ENCODE measurements around the gene GRAP2. TPM values are rescaled to one million over a fixed set of nuclear protein-coding genes. Genes with fewer than 3 reads are reported as not detected.

Gene GRAP2
- total RNA-seq, 1 experiment from 2014 or later: 0.42 TPM

DNA sequence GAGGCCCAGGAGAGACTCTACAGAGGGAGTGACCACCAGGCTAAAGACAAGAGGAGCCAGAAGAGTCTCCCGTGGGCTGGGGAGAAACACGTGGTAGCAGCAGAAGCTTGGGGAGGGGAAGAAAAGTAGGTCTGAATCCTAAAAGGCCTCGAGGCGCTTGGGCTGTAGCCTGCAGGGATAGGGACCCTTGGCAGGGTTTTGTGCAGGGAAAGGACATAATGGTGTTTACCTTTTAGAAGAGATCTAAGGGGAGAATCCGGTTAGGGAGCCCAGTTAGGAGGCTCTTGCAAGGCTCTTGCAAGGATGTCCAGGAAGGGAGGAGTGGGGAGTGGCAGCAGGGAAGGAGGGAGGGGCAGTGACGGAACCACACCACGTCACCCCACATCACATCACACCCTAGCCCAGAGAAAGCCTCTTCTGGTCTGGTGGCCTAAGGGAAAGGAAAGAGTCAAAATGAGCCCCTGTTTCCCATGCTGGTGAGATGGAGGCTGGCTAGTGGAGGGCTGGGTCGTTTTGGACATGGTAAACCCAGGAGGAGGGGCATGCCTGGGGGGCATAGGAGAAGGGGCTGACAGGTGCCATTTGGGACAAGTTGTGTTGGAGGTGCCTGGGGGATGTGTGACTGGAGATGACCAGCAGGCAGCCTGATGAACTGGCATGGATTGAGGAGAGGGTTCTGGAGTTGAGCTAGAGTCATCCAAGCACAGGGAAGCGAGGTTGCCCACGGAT lies 87.7 kb downstream of the GRAP2 start:
- Histone ChIP-seq H3K4me1 (ENCODE audit: control insufficient read depth in 1 of 2, insufficient read depth in 2 of 2, low read length in 2 of 2) (no peaks in the 10 kb centered on the region), H3K4me3 (replicated peaks in 1 of 2; ENCODE audit: low read depth in 1 of 2, low read length in 2 of 2) (no peak overlapping the region), H4K20me1 (ENCODE audit: insufficient read depth) (no peaks in the 10 kb centered on the region), H3K9me2 (ENCODE audit: insufficient read depth) (no peaks in the 10 kb centered on the region), H3K36me3 (ENCODE audit: control insufficient read depth in 1 of 2, insufficient read depth in 2 of 2, low read length in 2 of 2) (no peaks in the 10 kb centered on the region), H3K9ac (ENCODE audit: low read length) (no peak overlapping the region), H3K27ac (ENCODE audit: low read depth, low read length) (no peak overlapping the region), H3K79me2 (ENCODE audit: insufficient read depth, low read length) (no peaks in the 10 kb centered on the region), H2AFZ (ENCODE audit: low read depth, low read length, poor library complexity, severe bottlenecking) (no peak overlapping the region), H3K9me3 (ENCODE audit: control insufficient read depth in 1 of 2, insufficient read depth in 1 of 2, low read depth in 1 of 2, low read length in 2 of 2) (no peaks in the 10 kb centered on the region), H3K27me3 (ENCODE audit: insufficient read depth, low read length) (no peaks in the 10 kb centered on the region), H3K4me2 (ENCODE audit: low read length) (no peak overlapping the region)
- BruUV-seq (replicated peaks): no TSS peak
- TF ChIP-seq SP1 (IDR thresholded peaks at IDR 0.05; ENCODE audit: low read depth) (no peak), EGR1 (IDR thresholded peaks at IDR 0.05; ENCODE audit: low read depth) (no peak), ATF3 (IDR thresholded peaks at IDR 0.05) (no peak), FOSL1 (IDR thresholded peaks at IDR 0.05; ENCODE audit: low read depth) (no peak), CBX3 (IDR thresholded peaks at IDR 0.05; ENCODE audit: low read depth) (no peak), CEBPB (IDR thresholded peaks at IDR 0.05; ENCODE audit: low read depth) (no peak), YY1 (IDR thresholded peaks at IDR 0.05; ENCODE audit: extremely low read depth, insufficient replicate concordance, low read depth, low read length) (no peak), JUND (IDR thresholded peaks at IDR 0.05) (no peak), SRF (IDR thresholded peaks at IDR 0.05; ENCODE audit: low read depth) (no peak)
- DNase-seq (ENCODE audit: low read depth, low spot score): no peak
- intact Hi-C loops (cut with micrococcal nuclease): no loop called here
- ChIA-PET POLR2A (no interaction called here), CTCF (no interaction called here), RAD21 (ENCODE audit: low non-redundant PET in 1 of 2, low total read pairs in 2 of 2, uncharacterized antibody in 2 of 2, unreplicated experiment in 2 of 2) (no interaction called here)
- ATAC-seq: no peak

DNA sequence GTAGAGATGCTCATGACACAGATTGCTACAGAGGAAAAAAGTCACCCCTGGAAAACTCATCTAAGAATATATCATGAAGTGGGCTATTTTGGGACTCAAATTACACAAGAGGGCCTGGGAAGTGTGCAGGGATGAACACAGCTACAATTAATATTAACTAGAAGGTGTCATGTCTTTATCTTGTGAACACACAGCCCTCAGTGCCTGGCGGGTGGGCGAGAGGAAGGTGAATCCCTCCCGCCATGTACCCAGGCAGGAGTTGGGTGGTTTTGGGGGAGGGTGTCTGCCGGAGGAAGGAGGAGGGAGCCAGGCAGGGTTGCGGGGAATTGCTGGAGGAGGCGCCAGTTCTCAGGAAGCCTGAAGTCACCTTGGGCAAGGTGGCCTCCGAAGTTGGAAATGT lies 88.7 kb downstream of the GRAP2 start:
- H3K9me2 ChIP-seq (ENCODE audit: insufficient read depth): no peaks in the 10 kb centered on the region
- no TSS peak for BruUV-seq (replicated peaks)
- H2AFZ ChIP-seq (ENCODE audit: low read depth, low read length, poor library complexity, severe bottlenecking): no peak overlapping the region
- no peak overlapping the region for H3K4me2 ChIP-seq (ENCODE audit: low read length)
- H3K9me3 ChIP-seq (ENCODE audit: control insufficient read depth in 1 of 2, insufficient read depth in 1 of 2, low read depth in 1 of 2, low read length in 2 of 2): no peaks in the 10 kb centered on the region
- ATAC-seq (no peak), DNase-seq (ENCODE audit: low read depth, low spot score) (no peak)
- CTCF ChIA-PET: no interaction called here
- RAD21 ChIA-PET (ENCODE audit: low non-redundant PET in 1 of 2, low total read pairs in 2 of 2, uncharacterized antibody in 2 of 2, unreplicated experiment in 2 of 2): no interaction called here
- peaks cover 4 to 10% of the 10 kb centered on the region in 2 experiments for H3K4me1 ChIP-seq (ENCODE audit: control insufficient read depth in 1 of 2, insufficient read depth in 2 of 2, low read length in 2 of 2)
- H4K20me1 ChIP-seq (ENCODE audit: insufficient read depth): no peaks in the 10 kb centered on the region
- H3K4me3 ChIP-seq (replicated peaks in 1 of 2; ENCODE audit: low read depth in 1 of 2, low read length in 2 of 2): no peak overlapping the region
- H3K27ac ChIP-seq (ENCODE audit: low read depth, low read length): no peak overlapping the region
- intact Hi-C loops (cut with micrococcal nuclease): no loop called here
- H3K36me3 ChIP-seq (ENCODE audit: control insufficient read depth in 1 of 2, insufficient read depth in 2 of 2, low read length in 2 of 2): no peaks in the 10 kb centered on the region
- no peaks in the 10 kb centered on the region for H3K27me3 ChIP-seq (ENCODE audit: insufficient read depth, low read length)
- no peaks in the 10 kb centered on the region for H3K79me2 ChIP-seq (ENCODE audit: insufficient read depth, low read length)
- POLR2A ChIA-PET: no interaction called here
- TF ChIP-seq, protein P1, sequence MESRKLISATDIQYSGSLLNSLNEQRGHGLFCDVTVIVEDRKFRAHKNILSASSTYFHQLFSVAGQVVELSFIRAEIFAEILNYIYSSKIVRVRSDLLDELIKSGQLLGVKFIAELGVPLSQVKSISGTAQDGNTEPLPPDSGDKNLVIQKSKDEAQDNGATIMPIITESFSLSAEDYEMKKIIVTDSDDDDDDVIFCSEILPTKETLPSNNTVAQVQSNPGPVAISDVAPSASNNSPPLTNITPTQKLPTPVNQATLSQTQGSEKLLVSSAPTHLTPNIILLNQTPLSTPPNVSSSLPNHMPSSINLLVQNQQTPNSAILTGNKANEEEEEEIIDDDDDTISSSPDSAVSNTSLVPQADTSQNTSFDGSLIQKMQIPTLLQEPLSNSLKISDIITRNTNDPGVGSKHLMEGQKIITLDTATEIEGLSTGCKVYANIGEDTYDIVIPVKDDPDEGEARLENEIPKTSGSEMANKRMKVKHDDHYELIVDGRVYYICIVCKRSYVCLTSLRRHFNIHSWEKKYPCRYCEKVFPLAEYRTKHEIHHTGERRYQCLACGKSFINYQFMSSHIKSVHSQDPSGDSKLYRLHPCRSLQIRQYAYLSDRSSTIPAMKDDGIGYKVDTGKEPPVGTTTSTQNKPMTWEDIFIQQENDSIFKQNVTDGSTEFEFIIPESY (IDR thresholded peaks at IDR 0.05; ENCODE audit: extremely low read depth, insufficient replicate concordance, low read length): no peak
- TF ChIP-seq REST (IDR thresholded peaks at IDR 0.05; ENCODE audit: low read depth) (no peak), RAD21 (IDR thresholded peaks at IDR 0.05; ENCODE audit: low read depth) (no peak), JUND (IDR thresholded peaks at IDR 0.05) (no peak)
- H3K9ac ChIP-seq (ENCODE audit: low read length): no peak overlapping the region
